CD4-positive, alpha-beta T cell treated with Interleukin-15 for 4 hours (primary cell): ENCODE results near the gene TRMU.

Experiments
- DNase-seq: peaks from one replicate; pipeline ENCODE4 v3.0.0-alpha.2; 2020; ENCODE audit warnings: low spot score

Gene TRMU

GRCh38 chr22:46355996-46356471 lies 20.5 kb downstream of the TRMU start:
- no peak for DNase-seq

GRCh38 chr22:46356496-46357480 lies 21.3 kb downstream of the TRMU start:
- DNase-seq, result no peak

- DNase-seq, result no peak
Observed at GRCh38 chr22:46357711-46358520, 22.4 kb downstream of the TRMU start.

GRCh38 chr22:46358766-46359165 lies 23.3 kb downstream of the TRMU start:
- no peak for DNase-seq

GRCh38 chr22:46359362-46359761 lies 23.8 kb downstream of the TRMU start:
- DNase-seq, result no peak

GRCh38 chr22:46360097-46360496 lies 24.6 kb downstream of the TRMU start:
- DNase-seq, result no peak

- no peak for DNase-seq
Observed at GRCh38 chr22:46360891-46361290, 25.4 kb downstream of the TRMU start.

- no peak for DNase-seq
Observed at GRCh38 chr22:46361826-46362202, 26.3 kb downstream of the TRMU start.

- no peak for DNase-seq
Observed at GRCh38 chr22:46362203-46362933, 26.9 kb downstream of the TRMU start.

- DNase-seq, result no peak
Observed at GRCh38 chr22:46362934-46363515, 27.5 kb downstream of the TRMU start.

- DNase-seq, result no peak
Observed at GRCh38 chr22:46363611-46364321, 28.3 kb downstream of the TRMU start.

GRCh38 chr22:46364341-46365165 lies 29.0 kb downstream of the TRMU start:
- no peak for DNase-seq

GRCh38 chr22:46365166-46365624 lies 29.7 kb downstream of the TRMU start:
- no peak for DNase-seq

GRCh38 chr22:46366327-46366731 lies 30.8 kb downstream of the TRMU start:
- DNase-seq, result no peak

GRCh38 chr22:46366801-46367706 lies 31.5 kb downstream of the TRMU start:
- no peak for DNase-seq

GRCh38 chr22:46367707-46368191 lies 32.2 kb downstream of the TRMU start:
- DNase-seq, result peak; percentile 71

- no peak for DNase-seq
Observed at GRCh38 chr22:46368422-46368821, 32.9 kb downstream of the TRMU start.

GRCh38 chr22:46368871-46369715 lies 33.6 kb downstream of the TRMU start:
- no peak for DNase-seq
